ENCODE data around the gene RFC2.

RFC2 gene

DNA sequence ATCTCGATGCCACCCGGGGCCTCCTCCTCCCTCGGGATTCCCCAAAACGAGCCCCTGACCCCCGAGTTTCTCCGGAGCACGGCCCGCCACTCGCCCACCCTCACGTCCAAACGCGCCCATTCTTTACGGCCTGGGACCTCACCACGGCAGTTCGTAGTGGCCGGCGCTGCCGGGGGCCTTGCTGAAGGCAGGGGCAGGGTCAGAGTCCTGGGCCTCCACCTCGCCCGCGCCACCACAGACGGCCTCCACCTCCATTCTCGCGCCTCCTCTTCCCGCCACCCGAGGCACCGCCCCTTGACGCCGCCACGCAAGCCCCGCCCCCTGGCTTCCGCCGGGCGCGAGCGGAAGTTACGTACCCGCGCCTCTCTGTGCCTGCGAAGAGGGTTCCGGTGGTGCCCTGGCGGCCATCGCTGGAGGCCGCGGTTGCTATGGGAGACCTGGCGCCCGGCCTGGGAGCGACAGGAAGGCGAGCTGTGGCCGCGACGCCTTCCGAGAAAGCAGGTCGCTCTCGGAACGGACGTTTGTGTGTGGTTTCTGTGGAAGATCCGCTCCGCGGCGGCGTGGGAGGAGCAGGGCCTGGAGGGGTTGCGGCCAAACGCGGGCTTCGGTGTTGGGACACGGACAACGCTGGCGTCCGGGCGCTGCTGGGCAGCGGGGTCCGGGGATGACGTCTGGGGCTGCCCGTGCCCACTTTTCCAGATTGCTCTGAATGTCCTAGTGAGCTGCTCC is at the start of gene RFC2:
Gene RFC2 (minus strand): TSS at position 271 of the 729 bp plus-strand sequence. CDS start 16 bp downstream, at position 255.
- DNase-seq: peak; percentile 94

DNA sequence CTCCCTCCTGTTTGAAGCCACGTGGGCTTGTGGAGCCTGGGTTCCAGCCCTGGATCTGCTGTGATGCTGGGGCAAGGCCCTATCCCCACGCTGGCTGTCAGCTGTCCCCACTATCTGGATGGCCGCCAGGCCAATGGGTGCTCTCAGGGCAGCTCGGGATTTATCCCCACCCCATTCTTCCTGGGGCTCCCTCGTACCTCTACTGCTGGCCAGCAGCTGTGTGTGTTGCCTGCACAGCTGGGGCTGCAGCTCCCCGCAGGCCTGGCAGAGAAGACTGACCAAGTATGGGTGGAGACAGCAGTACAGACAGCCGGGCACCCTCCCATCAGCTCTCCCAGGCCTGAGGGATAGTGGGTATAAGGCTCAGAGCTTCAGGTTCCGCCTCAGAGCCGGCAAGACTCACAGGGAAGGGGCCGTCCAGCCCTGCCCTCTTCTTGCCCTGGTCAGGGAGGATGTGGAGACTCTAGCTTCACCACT is 48.6 kb upstream of the RFC2 start:
- no peak for DNase-seq

DNA sequence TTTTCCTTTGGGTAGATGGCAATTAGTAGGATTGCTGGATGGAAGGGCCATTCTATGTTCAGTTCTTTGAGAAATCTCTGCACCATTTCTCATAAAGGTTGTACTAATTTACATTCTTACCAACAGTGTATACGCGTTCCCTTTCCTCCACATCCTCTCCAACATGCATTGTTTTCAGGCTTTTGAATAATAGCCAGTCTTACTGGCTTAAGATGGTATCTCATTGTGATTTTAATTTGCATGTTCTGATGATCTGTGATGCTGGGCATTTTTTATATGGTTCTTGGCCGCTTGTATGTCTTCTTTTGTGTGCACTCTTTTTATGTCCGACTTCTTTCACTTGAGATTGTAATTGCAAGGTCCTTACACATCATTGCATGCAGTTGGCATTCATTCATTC is 46.7 kb upstream of the RFC2 start:
- no peak for DNase-seq

DNA sequence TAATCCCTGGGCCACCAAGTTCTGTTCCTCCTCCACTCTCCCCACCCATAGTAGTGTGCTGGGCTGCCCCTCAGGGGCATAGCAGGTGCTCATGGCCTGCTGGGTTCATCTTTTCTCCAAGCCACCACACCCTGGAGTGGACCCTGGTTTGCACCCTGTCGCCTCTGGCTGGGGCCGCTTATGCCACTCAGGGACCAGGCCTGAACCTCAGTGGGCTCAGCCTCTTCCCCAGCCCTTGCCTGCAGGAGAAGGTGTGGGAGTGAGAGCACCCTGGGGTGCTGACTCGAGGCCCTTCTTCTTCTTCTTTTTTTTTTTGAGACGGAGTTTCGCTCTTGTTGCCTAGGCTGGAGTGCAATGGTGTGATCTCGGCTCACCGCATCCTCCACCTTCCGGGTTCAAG is 45.2 kb upstream of the RFC2 start:
- DNase-seq: no peak

DNA sequence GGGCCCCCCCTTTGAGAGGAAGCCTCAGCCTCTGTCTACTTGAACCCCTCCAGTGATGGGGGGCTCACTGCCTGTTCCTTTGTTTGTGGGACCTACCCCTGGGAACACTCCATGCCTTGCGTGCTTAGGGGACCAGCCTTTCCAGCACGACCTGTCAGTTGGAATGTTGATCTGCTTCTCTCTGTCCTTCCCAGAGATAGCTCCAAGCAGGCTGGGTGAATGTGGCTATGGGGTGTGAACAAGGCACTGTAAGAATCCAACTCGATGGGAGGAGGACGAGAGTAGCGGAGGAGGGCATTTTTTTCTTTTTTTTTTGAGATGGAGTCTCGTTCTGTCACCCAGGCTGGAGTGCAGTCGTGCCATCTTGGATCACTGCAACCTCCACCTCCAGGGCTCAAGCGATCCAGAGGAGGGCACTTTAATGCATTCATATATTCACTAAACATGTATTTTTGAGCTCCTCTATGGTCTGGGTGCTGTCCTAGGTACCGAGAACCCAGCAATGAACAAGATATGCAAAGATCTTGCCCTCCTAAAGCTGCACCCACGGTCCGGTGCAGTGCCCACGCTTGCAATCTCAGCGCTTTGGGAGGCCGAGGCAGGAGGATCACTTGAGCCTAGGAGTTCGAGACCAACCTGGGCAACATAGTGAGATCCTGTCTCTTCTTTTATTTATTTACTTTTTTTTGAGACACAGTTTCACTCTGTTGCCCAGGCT is 43.5 kb upstream of the RFC2 start:
- DNase-seq: no peak

DNA sequence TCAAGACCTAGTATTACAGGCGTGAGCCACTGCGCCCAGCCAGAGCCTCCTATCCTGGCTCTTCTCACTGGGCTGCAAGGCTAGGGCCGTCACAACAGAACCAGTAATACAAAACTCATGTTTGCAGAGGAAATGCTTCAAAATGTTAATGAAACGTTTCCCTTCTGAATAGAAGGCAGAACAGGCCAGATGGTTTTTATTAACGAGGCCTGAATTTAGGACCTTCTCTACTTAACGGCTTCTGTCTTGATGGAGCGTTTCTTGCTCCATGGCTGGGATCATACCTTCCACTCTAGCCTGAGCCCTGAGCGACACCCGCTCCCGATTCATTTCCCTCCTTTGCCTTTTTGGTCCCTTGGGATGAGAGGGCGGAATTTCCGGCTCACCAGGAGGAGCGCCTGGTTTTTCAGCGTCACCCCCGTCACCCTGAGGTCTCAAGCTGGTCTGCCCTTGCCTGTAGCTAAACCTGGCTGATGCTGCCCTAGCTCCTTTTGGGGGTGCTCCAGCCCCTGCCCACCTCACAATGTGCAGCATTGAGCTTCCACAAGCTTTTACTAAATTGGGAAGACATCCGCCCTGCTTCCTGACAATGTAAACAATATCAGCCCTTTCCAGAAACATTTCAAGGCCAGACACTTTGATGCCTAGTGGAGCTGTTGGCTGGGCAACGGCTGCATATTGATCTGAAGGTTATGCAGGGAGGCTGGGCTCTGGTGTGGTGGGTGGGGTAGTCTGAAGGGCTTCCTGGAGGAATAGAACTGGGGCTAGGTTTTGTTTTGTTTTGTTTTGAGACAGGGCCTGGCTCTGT is 40.2 kb upstream of the RFC2 start:
- DNase-seq: no peak

DNA sequence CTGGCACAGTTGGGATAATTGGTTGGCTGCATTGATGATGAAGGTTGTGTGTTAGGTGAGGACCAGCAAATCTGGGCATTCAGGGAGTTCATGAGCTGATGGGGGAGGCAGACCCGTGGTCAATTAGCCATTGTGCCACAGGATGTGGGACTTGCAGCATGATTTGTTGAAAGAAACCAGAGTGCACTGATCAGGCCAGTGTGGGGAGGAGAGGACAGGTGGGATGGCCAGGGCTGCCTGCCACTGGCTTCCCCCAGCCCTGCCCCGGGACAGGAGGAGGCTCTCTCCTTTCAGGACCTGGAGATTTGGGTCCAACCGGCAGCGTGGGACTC is 39.3 kb upstream of the RFC2 start:
- DNase-seq: no peak

DNA sequence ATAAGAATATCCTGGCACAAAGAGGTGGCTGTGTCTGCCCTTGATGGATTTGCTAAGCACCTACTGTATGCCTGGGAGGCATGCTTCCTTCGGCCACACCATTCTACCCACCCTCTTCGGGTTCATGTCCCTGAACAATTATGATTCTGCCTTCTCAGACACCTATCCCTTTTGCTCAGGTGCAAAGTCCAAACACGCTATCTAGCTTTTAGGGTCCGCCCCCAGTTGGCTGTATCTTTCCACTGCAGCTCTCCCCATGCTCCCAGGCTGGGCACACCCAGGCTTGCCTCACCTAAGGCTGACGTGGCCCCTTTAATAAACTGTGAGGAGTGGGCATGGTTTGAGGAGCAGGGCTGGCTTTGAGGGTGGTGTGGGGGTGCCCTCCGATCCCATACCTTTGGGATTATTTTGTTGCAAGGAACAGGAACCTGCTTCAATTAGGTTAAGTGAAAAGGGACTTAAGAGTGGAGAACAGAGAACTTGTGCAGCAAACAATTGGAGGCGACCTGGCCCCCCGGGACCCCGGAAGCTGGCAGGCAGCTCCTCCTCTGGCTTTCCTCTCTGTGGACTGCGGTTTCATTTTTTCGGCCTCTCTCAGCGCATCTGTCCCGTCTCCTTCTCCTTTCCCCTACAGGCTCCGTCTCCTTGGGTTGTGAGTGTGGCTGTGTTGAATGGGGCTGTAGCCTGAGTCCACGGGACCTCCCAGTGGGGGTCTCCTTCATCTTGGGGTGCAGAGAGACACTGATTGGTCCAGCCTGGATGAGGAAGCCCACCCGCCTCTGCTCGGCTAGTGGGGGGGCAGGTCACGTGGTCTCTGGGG is 38.8 kb upstream of the RFC2 start:
- DNase-seq: no peak

DNA sequence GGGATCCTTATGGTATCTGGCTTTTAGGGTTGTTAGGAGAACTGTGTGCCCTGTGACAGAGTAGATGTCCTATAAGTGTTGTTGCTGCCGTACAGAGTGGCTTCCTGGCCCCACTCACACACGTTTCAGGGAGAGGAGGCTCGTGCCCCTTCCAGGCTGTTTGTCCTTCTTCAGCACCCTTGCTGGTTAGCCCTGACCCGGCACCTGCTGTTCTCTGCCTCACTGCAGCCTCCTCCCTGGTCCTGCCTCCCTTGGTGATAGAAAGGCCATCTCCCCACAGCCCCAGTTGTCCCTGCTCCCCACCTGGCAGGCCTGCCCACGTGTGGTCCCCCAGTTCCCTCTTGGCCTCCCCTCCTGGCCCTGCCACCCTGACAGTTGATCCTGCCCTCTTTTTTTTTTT is 37.3 kb upstream of the RFC2 start:
- DNase-seq: no peak

DNA sequence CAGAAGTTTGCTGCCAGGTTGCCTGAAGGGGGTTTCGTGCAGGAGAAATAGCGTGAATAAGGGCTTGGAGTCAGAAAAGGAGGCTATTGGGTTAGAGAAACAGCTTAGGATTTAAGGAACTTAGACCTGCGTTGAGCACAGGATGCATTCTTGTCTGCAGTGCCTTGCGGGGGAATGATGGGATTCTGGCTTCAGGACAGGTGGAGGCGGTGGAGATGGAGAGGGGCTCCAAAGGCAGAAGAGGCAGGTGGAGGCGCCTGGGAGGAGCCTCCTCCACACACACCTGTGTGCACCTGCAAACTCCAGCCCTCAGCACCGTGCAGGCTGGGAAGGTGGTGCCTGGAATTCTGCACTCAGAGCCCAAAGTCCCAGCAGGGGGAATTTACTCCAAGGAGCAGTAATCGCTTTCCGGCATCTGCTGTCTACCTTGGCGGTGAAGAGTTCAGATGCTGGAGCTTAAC is 36.8 kb upstream of the RFC2 start:
- DNase-seq: no peak

DNA sequence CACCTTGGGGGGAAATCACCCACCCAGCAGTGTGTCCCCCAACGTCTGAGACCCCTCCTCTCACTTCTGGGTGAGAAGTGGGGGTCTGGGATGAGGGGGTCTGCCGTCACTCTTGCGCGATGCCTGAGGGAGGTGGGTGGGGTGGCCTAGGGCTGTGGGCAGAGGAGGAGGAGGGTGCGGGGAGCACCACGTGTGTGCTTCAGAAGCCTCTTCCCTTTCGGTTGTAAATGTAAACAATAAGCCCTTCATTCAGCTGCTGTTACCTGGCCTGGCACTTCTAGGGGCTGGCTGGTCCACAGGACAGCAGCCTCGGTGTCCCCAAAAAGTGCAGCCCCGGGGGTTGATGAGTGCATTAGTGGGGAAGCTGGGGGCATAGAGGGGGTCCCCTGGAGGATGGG is 36.4 kb upstream of the RFC2 start:
- DNase-seq: no peak

DNA sequence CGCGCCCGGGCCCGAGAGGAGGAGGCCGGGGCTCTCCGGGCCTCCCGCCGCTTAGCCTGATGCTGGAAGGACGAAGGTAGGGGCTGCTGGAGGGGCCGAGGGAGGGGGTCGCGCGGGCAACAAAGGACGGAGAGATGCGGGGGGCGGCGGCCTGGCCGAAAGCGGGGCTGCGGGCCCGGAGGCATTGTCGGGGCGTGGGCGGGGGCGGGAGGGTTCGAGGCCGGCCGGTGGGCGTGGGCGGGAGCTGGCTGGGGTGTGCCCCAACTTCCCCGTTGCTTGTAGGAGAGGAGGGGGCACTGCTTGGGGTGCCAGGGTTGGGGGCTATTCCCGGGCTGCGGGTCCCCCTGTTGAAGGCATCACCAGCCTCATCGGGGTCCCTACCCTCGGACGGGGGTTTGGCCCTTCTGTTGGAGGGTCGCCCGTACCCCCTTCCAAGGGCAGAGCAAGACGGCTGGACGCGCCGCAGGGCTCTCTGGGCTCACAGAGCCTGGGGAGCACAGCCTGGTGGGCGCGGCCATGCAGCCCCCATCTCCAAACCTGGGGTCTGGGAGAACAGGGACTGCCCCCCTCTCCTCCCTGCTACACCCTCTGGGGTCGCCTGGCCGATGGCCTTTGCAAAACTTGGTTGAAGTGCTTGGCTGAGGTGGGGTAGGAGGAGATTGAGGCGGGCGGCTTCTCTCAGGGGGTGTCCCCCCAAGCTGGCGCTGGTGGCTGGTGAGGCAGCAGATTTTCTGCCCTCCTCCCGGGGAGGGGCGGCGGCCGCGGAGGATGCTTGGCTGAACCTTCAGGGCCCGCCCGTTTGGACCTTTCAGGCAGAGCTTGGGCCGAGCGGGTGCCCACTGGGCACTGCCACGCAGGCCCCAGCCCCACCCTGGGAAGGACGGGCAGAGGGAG is 35.7 kb upstream of the RFC2 start:
- DNase-seq: no peak

DNA sequence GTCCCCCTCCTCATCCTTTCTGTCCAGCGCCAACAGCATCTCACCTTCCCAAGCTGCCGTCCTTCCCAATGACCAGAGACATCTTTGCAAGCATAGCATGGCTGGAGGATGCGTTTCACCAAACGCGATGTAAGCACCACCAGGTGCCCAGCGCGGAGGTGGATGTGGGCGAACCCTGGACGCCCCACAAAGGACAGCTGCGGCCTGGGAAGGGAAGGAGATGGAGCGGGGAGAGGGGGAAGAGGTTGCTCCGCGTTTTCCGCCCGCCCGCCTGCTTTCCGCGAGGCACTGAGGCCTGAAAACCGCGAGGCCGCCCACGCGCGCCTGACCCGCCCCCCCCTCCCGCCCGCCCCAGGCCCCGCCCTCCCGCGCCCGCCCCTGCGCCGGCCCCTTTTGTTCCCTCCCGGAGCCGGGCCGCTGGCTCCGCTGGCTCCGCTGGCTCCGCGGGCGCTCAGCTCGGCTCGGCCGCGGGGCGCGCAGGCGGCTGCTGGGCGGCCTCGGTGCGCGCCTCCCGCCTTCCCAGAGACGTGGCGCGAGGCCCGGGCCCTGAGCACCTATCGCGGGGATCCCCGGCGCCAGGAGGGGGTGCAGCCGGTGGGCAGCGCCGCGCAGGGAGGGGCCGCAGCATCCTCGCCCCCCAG is 34.9 kb upstream of the RFC2 start, which contains the start of gene CLIP2:
Gene CLIP2 (plus strand): TSS at position 390 of the 641 bp plus-strand sequence. CDS start 28,140 bp downstream, outside the sequence.
- peak; percentile 80 for DNase-seq

DNA sequence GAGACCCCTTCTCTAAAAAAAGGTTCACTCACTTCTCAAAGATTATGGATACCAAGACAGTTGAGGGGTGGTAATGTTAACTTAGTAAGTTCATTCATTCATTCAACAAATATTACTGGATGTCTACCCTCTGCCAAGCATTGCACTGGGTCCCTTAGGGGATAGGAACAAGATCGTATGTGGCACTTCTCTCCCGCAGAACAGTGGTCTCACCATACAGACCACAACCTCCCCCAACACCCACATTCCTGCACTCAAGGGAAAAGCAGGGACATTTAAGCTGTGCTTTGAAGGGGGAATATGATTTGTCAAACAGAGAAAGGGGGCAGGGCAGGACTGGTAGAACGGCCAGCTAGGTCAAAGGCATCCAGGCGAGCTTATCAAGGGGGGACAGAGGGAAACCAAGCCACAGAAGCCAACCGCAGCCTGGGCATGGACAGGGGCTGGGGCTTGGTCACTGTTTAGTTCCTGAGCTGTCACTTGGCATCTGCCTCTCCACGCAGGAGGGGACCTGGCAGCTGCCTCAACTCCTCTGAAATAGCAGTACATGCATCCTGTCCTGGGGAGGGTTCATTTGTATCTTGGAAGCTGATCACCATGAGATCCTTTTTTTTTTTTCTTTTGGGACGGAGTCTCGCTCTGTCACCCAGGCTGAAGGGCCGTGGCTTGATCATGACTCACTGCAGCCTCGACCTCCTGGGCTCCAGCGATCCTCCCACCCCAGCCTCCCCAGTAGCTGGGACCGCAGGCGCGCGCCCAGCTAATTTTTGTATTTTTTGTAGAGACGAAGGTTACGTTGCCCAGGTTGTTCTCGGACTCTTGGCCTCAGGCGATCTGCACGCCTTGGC is 34.1 kb upstream of the RFC2 start:
- no peak for DNase-seq

DNA sequence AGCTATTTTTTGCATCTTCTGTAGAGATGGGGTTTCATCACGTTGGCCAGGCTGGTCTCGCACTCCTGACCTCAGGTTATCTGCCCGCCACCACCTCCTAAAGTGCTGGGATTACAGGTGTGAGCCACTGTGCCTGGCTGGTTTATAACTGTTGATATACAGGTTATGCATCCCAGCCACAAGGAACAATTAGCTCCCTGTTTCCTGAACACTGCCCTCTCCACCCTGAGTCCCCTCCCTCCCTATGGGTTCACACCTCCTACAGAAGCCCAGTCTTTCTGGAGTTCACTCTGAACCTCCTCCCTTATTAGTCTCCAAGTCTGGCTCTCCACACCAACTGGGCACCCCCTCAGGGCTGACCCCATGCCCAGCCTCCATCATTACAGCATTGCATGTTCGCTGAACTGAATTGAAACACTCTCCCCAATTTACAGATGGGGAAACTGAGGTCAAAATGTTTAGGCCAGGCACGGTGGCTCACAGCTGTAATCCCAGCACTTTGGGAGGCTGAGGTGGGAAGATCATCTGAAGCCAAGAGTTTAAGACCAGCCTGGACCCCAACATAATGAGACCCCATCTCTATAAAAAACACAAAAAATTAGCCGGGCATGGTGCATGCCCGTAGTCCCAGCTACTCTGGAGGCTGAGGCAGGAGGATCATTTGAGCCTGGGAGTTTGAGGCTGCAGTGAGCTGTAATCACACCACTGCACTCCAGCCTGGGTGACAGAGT is 33.3 kb upstream of the RFC2 start:
- no peak for DNase-seq

DNA sequence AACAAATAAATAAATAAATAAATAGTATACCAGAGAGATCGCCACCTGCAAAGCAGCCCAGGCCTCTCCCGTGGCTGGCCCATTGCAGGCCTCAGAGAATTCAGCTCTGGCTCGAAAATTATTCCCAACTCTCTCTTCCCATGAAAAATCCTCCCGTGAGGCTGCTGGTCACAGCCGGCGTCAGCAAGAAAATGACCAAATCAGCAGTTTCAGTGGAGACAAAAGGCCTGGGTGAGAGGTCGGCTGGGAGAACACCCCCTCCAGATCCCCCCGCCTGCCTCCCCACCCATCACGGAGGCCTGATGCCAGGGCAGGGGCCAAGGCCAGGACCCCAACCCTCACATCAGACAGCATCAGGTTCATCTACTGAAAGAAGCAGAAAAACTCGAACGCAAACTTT is 31.9 kb upstream of the RFC2 start:
- no peak for DNase-seq

DNA sequence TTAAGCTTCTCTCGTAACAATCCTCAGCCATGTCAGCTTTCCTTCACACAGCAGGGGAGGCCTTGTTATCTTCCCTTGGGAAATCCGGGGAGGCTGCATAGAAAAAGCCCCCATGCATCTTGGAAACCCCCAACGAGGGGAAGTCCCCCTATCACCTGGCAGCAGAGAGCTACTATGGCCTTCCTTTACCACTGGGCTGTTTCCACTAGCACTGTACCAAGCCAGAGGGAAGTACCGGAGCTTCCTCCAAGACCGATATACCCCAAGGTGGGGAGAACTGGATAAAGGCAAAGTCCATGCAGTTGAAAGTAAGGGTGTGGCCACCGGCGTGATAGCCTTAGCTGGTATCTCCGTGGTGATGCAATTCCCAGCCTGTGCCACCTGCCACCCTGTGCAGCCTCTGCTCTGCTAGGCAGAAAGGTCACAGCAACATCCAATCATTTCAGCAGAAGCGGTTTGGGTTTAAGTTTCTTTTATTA is 30.6 kb upstream of the RFC2 start:
- DNase-seq: no peak

DNA sequence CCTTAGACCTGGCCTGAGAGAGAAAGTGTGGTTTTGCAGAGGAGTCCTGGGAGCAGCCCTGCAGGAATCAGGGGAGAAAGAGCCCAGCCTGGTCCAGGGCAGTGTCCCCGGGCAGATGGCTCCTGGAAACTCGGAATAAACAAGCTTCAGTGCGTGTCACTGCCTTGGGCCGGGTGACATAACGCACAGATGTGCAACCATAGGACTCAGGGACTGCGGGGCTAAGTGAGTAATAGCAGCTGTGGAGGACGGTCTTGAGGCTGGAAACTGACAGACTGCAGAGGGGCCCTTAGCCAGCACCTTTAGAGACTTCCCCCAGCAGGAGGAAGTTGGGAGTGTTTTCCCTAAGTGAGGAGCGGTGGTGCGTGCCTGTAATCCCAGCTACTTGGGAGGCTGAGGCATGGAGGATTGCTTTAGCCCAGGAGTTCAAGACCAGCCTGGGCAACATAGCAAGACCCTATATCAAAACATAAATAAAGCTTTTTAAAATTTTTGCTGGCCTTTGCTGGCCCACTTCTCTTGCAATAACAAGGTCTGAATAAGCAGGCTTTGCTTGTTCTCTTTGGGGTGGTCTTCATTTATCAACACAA is 29.8 kb upstream of the RFC2 start:
- DNase-seq: no peak

Data from COR-L47 (cell line).